HG02943 (cell line): ENCODE data around the gene MARVELD1.

ENCODE experiments used
- ATAC-seq: cut with Tn5 transposase; IDR thresholded peaks from one replicate; pipeline ENCODE4 v1.9.1; 2021; ENCODE audit warnings: mild to moderate bottlenecking, low read depth, moderate library complexity; ENCODE audit not compliant: unreplicated experiment

Gene MARVELD1

GRCh38 chr10:97748116-97748515 lies 34.6 kb downstream of the MARVELD1 start:
- ATAC-seq: no peak

DNA sequence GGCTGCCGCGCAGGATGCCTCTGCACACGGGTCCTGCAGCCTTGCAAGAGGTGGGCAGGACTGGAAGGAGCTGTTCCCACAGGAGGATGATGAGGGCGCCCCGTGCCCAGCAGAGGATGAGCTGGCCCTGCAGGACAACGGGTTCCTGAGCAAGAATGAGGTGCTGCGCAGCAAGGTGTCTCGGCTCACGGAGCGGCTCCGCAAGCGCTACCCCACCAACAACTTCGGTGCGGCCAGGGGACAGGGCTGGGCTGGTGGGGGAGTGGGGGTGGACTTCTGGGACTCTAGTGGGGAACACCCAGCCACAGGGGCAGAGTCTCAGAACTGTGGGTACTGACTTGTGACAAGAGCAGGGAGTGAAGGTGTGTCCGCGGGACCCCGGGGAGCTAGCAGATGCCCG lies 39.4 kb downstream of the MARVELD1 start:
- no peak for ATAC-seq

DNA sequence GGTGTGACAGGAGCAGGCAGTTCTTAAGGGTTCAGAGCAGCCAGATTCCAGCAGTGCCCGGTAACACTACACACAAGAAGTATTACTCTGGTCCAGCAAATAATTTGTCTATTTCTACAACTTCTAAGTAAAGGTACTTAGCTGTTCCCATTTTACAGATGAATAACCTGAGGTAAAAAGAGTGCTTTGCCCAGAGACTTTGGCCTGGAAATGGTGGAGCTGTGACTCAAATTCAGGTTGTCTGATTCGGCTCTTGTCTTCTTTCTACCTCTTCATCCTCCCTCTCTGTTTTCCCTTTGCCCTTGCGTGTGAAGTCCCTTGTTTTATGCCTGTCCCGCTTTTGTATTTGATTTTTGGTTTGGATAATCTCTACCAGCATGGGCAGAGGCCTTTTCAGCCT lies 41.2 kb downstream of the MARVELD1 start:
- no peak for ATAC-seq

- no peak for ATAC-seq
Observed at GRCh38 chr10:97755718-97756117, 42.2 kb downstream of the MARVELD1 start.

DNA sequence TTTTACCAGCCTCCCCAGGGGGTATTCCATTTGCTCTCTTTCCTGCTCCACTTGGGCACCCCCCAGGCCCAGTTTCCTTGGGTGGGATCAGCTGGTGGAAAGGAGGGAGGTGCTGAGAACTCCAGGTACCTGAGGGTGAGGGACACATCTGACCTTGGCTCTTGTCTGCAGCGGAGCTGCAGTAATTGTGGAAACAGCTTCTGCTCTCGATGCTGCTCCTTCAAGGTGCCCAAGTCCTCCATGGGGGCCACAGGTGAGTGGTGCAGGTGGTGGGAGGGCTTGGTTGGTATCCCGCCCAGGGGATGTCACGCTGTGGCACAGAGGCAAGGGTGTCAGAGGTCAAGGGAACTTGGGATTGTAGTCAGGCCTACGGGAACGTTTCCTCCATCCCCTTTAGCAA lies 43.9 kb downstream of the MARVELD1 start:
- ATAC-seq: no peak

- ATAC-seq: no peak
Observed at GRCh38 chr10:97759158-97759887, 45.8 kb downstream of the MARVELD1 start.

GRCh38 chr10:97759946-97760345 lies 46.4 kb downstream of the MARVELD1 start:
- ATAC-seq: no peak

- ATAC-seq: no peak
Observed at GRCh38 chr10:97760461-97761257, 47.1 kb downstream of the MARVELD1 start.

GRCh38 chr10:97761331-97761865 lies 47.9 kb downstream of the MARVELD1 start:
- ATAC-seq: no peak

DNA sequence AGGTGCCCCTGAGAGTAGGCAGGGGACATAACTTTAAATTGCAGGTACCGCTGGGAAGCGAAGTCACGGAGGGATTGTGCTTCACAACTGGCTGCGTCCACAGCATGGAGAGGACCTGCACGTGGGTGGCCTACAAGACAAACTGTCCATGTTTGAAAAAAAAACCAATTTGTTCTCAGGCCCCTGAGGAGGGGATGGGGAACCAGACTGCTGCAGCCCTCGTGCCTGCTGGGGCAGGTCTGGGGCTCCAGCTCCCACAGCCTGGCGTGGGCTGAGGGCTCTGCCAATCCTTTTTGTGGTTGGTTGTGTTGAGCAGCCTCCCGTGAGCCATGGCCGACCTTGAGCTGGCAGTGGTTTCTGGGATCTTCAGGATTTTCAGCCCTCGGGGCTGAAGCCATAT lies 48.5 kb downstream of the MARVELD1 start:
- ATAC-seq: no peak

DNA sequence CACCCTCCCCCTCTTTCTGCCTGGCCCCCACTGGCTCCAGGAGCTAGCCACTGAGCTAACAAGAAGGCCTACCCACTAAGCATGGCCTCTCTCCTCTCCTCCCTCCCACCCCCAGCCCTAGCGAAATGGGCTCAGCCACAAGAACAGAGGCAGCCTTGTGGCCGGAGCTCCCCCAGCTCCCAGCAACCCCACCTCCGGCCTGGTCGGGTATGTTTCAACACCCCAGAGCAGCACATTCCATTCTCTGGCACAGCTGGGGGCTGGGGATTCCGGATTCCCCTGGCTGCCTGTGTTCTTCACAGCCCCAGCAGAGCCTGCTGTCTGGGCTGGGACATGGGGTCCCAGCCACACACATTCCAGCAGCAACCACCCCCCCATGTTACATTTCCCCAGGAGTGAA lies 49.3 kb downstream of the MARVELD1 start:
- no peak for ATAC-seq

GRCh38 chr10:97763411-97763810 lies 49.9 kb downstream of the MARVELD1 start:
- no peak for ATAC-seq

DNA sequence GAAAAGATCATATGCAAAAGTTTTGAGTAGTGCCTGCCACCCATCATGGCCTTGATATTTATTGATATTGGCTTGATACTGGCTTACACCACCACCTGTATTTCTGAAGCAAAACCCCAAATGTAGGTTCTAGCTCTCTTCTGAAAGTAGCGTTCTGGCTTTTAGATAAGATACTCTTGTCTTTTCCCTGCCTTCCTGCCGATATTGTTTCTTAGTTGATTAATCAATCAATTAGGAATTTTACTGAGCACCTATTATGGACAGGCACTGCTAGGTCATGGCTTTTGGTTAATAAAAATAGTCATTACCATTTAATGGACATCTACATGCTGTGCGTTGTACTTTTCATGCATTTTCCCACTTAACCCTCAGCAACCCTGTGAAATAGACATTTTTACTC lies 50.4 kb downstream of the MARVELD1 start:
- no peak for ATAC-seq

GRCh38 chr10:97764519-97764931 lies 51.0 kb downstream of the MARVELD1 start:
- ATAC-seq: no peak

- ATAC-seq: no peak
Observed at GRCh38 chr10:97765201-97765600, 51.7 kb downstream of the MARVELD1 start.

GRCh38 chr10:97766106-97766810 lies 52.7 kb downstream of the MARVELD1 start:
- no peak for ATAC-seq

DNA sequence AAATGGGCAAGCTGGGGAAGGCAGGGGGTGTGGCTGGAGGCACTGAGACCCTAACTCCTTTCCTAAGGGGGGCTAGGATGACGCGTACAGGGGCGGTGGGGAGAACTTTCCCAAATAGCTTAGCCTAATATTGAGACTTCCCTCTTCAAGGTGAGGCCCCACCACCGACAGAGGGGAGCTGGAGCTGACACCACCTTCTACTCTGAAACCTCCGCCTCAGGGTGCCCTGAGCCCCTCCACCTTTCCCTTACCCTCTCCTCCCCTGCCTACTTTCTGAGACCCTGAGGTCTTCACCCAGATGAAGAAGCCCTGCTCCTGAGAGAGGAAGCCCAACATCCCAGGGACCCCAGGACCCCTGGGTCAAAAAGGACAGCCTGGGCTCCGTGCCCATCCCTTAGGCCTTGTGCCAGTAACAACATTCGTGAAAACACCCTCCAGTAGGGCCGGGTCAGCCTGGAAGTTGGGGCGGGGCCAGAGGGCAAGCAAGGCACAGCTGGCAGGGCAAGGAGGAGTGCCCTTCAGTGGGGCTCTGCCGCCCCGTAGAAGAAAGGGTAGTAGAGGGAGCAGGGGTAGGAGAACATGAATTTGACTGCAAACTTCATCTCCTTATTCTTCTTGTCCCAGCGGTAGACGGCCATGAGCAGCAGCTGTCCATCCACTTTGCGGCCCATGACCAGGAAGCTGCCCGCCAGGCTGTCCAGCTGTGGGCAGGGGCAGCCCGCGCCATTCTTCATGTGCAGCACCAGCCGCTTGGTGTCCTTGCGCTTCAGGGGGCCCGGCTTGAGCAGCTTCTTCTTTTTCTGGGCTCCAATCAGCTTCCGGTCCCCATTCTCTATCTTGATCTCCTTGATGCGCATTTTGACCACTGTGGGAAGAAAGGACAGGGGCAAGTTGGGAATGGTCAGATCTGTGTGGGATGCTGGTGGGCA lies 53.7 kb downstream of the MARVELD1 start:
- ATAC-seq: no peak
